WI38 (cell line): ENCODE measurements around the gene RCAN3.
"Not testable (repeated sequence)": the region's sequence is repeated elsewhere in the genome, so short reads cannot be mapped to it uniquely, and the experiment has no call there.

ENCODE experiments used
- H3K4me3 ChIP-seq: 2 replicates; pipeline ENCODE4 v1.5.1; 2011; ENCODE audit warnings: low read depth, mild to moderate bottlenecking, control low read depth, low read length
- CTCF ChIP-seq: IDR thresholded peaks from 2 replicates; pipeline ENCODE4 v1.5.1; 2012; ENCODE audit warnings: low read depth, mild to moderate bottlenecking, control low read depth, low read length

The RCAN3 gene

DNA sequence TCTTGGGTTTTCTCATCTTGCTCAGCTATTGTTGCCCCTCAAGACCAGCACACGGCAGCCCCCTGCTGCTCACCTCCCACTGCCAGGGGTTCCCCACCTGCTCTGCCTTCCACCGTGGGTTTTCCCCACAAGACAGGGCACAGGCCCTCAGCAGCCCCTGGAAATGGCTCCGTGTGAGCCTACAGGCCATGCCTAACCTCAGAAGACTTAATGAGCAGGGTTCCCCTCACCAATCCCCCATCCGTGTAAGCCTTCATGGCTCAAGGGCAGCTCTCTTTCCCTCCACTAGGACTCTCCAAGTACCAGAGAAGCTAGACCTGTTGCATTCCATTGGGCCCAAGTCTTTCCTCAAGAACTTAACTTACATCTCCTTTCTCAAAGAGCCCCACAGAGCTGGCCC is 18.4 kb upstream of the RCAN3 start:
- H3K4me3 ChIP-seq, result no peak overlapping the region
- no peak for TF ChIP-seq CTCF

- TF ChIP-seq CTCF, result no peak
- H3K4me3 ChIP-seq, result no peak overlapping the region
Observed at GRCh38 chr1:24486331-24487065, 16.1 kb upstream of the RCAN3 start.

DNA sequence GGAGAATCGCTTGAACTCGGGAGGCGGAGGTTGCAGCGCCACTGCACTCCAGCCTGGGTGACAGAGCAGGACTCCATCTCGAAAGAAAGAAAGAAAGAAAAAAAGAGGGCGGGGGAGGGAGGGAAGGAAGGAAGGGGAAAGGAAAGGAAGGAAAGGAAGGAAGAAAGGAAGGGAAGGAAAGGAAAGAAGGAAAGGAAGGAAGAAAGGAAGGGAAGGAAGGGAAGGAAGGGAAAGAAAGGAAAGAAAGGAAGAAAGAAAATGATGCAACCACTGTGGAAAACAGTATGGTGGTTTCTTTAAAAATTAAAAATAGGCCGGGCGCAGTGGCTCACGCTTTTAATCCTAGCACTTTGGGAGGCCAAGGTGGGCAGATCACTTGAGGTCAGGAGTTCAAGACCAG is 15.2 kb upstream of the RCAN3 start:
- H3K4me3 ChIP-seq, result no peak overlapping the region
- TF ChIP-seq CTCF, result no peak

DNA sequence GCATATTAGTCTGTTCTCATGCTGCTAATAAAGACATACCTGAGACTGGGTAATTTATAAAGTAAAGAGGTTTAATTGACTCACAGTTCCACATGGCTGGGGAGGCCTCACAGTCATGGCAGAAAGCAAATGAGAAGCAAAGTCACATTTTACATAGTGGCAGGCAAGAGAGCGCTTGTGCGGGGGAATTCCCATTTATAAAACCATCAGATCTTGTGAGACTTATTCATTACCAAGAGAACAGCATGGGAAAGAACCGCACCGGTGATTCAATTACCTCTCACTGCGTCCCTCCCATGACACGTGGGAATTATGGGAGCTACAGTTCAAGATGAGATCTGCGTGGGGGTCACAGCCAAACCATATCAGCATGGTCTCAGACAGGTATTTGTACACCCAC is 14.5 kb upstream of the RCAN3 start:
- not testable (repeated sequence) for H3K4me3 ChIP-seq

GRCh38 chr1:24489674-24490073 is 13.0 kb upstream of the RCAN3 start:
- no peak overlapping the region for H3K4me3 ChIP-seq
- no peak for TF ChIP-seq CTCF

DNA sequence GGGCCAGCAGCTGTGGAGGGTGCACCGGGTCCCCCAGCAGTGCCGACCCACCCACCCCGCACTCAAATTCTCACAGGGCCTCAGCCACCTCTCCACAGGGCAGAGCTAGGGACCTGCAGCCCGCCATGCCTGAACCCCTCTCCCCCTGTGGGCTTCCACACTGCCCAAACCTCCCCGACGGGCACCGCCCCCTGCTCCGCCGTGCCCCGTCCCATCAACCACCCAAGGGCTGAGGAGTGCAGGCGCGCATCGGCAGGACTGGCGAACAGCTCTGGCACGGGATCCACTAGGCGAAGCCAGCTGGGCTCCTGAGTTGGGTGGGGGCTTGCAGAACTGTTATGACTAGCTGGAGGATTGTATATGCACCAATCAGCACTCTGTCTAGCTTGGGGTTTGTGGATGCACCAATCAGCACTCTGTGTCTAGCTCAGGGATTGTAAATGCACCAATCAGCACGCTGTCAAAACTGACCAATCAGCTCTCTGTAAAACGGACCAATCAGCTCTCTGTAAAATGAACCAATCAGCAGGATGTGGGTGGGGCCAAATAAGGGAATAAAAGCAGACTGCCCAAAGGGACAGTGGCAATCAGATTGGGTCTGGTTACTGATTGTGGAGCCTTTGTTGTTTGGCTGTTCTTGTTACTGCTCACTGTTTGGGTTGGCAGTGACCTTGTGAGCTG is 12.4 kb upstream of the RCAN3 start:
- no peak overlapping the region for H3K4me3 ChIP-seq
- TF ChIP-seq CTCF, result no peak

GRCh38 chr1:24491577-24492360 is 10.9 kb upstream of the RCAN3 start:
- no peak for TF ChIP-seq CTCF
- H3K4me3 ChIP-seq, result no peak overlapping the region

DNA sequence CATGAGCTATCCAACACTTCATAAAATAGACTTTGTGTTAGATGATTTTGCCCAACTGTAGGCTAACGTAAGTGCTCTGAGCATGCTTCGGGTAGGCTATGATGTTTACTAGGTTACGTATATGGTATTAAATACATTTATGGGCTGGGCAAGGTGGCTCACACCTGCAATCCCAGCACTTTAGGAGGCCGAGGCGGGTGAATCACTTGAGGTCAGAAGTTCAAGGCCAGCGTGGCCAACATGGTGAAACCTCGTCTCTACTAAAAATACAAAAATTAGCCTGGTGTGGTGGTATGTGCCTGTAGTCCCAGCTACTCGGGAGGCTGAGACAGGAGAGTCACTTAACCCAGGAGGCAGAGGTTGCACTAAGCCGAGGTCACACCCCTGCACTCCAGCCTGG is 9.7 kb upstream of the RCAN3 start:
- not testable (repeated sequence) for H3K4me3 ChIP-seq
